K562 (cell line): ENCODE results near the gene KCNMB3. TPM values are rescaled to one million over a fixed set of nuclear protein-coding genes. Genes with fewer than 3 reads are reported as not detected.

Experiments
- ASH1L ChIP-seq: fragments of 450-650 bp; IDR thresholded peaks from 2 replicates; pipeline ENCODE4 v1.6.1; 2018; ENCODE audit warnings: borderline replicate concordance, mild to moderate bottlenecking, low read depth; ENCODE audit not compliant: partially characterized antibody
- ATF1 ChIP-seq, 2 experiments: fragments of 450-650 bp in 1 of 2; IDR thresholded peaks; 2 replicates each; pipeline ENCODE4 v1.6.1; 2016; ENCODE audit warnings: missing compliant biosample characterization in 1 of 2, missing genetic modification characterization in 1 of 2
- BHLHE40 ChIP-seq: IDR thresholded peaks from 2 replicates; pipeline ENCODE4 v1.6.1; 2011; ENCODE audit warnings: low read length, improper control_type of control experiment
- FOSL1 ChIP-seq: fragments of 200-800 bp; sonication (Bioruptor generic); conservative IDR thresholded peaks from 2 replicates; pipeline ENCODE4 v1.6.1; 2016; ENCODE audit warnings: missing genetic modification characterization, missing compliant biosample characterization
- GATA2 ChIP-seq: sonication (generic); formaldehyde crosslinking; IDR thresholded peaks from 2 replicates; pipeline ENCODE4 v1.4.0; 2020; ENCODE audit warnings: mild to moderate bottlenecking, missing genetic modification reagents
- JUND ChIP-seq, 2 experiments: IDR thresholded peaks; 2 replicates in 1 of 2; 3 replicates in 1 of 2; pipeline ENCODE4 v1.6.1; 2011; ENCODE audit warnings: borderline replicate concordance in 2 of 2, low read depth in 2 of 2, low read length in 2 of 2, improper control_type of control experiment in 1 of 2, missing biosample characterization in 1 of 2, missing genetic modification characterization in 1 of 2, missing genetic modification reagents in 1 of 2
- MAFG ChIP-seq: fragments of 450-650 bp; conservative IDR thresholded peaks from 2 replicates; pipeline ENCODE4 v1.6.1; 2016; ENCODE audit warnings: missing genetic modification characterization, missing compliant biosample characterization
- NFE2L1 ChIP-seq: fragments of 450-650 bp; IDR thresholded peaks from 2 replicates; pipeline ENCODE4 v1.6.1; 2016; ENCODE audit warnings: missing genetic modification characterization, low read depth, mild to moderate bottlenecking, missing compliant biosample characterization, moderate library complexity, borderline replicate concordance
- RFX1 ChIP-seq: fragments of 450-650 bp; IDR thresholded peaks from 2 replicates; pipeline ENCODE4 v1.6.1; 2016; ENCODE audit warnings: mild to moderate bottlenecking, moderate library complexity
- SETDB1 ChIP-seq: IDR thresholded peaks from one replicate; pipeline ENCODE4 v1.6.1; 2012; ENCODE audit warnings: low read length, control low read depth, inconsistent platforms
- SNRNP70 ChIP-seq: fragments of 200-400 bp; formaldehyde crosslinking; optimal IDR thresholded peaks from 2 replicates; pipeline ENCODE3; 2017; ENCODE audit warnings: low read depth, low read length
- SOX6 ChIP-seq: fragments of 450-650 bp; IDR thresholded peaks from 2 replicates; pipeline ENCODE4 v1.6.1; 2014; ENCODE audit warnings: mild to moderate bottlenecking
- STAT5B ChIP-seq: fragments of 250-450 bp; sonication (Bioruptor Pico); IDR thresholded peaks from 2 replicates; pipeline ENCODE4 v1.8.0; 2021; ENCODE audit warnings: mild to moderate bottlenecking, inconsistent platforms
- TARDBP ChIP-seq: fragments of 450-650 bp; IDR thresholded peaks from 2 replicates; pipeline ENCODE4 v1.6.1; 2016
- TBL1XR1 ChIP-seq, 2 experiments: IDR thresholded peaks; 2 replicates each; pipeline ENCODE4 v1.6.1; 2012; ENCODE audit warnings: improper control_type of control experiment in 2 of 2, low read length in 2 of 2, mild to moderate bottlenecking in 1 of 2
- TEAD1 ChIP-seq, 2 experiments: fragments of 450-650 bp in 1 of 2; sonication (generic) in 1 of 2; formaldehyde crosslinking; IDR thresholded peaks; 2 replicates each; pipeline versions ENCODE4 v1.4.0 to v1.8.0; 2020 to 2022; ENCODE audit warnings: mild to moderate bottlenecking in 2 of 2, missing genetic modification reagents in 1 of 2
- TEAD2 ChIP-seq: fragments of 450-650 bp; IDR thresholded peaks from 2 replicates; pipeline ENCODE4 v1.6.1; 2016; ENCODE audit warnings: missing genetic modification characterization, control low read depth, missing compliant biosample characterization
- VEZF1 ChIP-seq: fragments of 200-800 bp; sonication (Bioruptor generic); IDR thresholded peaks from 2 replicates; pipeline ENCODE4 v1.6.1; 2017; ENCODE audit warnings: missing genetic modification characterization, missing compliant biosample characterization
- YBX1 ChIP-seq: fragments of 450-650 bp; IDR thresholded peaks from 2 replicates; pipeline ENCODE4 v1.7.1; 2016; ENCODE audit warnings: mild to moderate bottlenecking
- ZFX ChIP-seq: sonication (generic); formaldehyde crosslinking; IDR thresholded peaks from 2 replicates; pipeline ENCODE4 v1.8.0; 2022; ENCODE audit warnings: mild to moderate bottlenecking, missing genetic modification reagents, moderate library complexity
- ZNF311 ChIP-seq: fragments of 250-450 bp; sonication (Bioruptor Pico); IDR thresholded peaks from 2 replicates; pipeline ENCODE4 v1.4.0; 2020; ENCODE audit warnings: mild to moderate bottlenecking, moderate library complexity
- ZNF444 ChIP-seq: fragments of 250-450 bp; sonication (Bioruptor Pico); IDR thresholded peaks from 2 replicates; pipeline ENCODE4 v1.4.0; 2020; ENCODE audit warnings: mild to moderate bottlenecking, moderate library complexity
- ZNF445 ChIP-seq: fragments of 250-450 bp; sonication (Bioruptor Pico); IDR thresholded peaks from 2 replicates; pipeline ENCODE4 v1.4.0; 2020; ENCODE audit warnings: low read depth, mild to moderate bottlenecking, moderate library complexity
- ZSCAN29 ChIP-seq: fragments of 450-650 bp; IDR thresholded peaks from 2 replicates; pipeline ENCODE4 v1.6.1; 2017
- polyA plus RNA-seq, 8 experiments: library from polyadenylated mRNA; depleted of rRNA in 4 of 8; stranded (reverse) in 5 of 8; unstranded in 3 of 8; fragments of >200 nt; fragmentation: Nextera tagmentation in 2 of 8; fragmentation: Illumina TruSeq in 1 of 8; extraction: Ambion mirVana in 2 of 8; extraction: Trizol in 1 of 8; gene quantifications; 2 replicates each; pipeline versions ENCODE4 v1.2.1 to v1.2.3, GENCODE V29; 2011 to 2014; ENCODE audit warnings: inconsistent platforms in 1 of 8, missing spikeins in 1 of 8
- total RNA-seq, 7 experiments: library from RNA; depleted of rRNA in 6 of 7; stranded (reverse); fragments of >200 nt in 6 of 7; fragmentation: Illumina TruSeq in 2 of 7; extraction: Trizol in 2 of 7; gene quantifications; 2 replicates each; pipeline versions ENCODE4 v1.2.1 to v1.2.3, GENCODE V29; 2011 to 2021; ENCODE audit warnings: low replicate concordance in 1 of 7
- TF ChIP-seq, protein P1 (sequence below): fragments of 250-450 bp; sonication (Bioruptor Pico); IDR thresholded peaks from 2 replicates; pipeline ENCODE4 v1.6.1; 2021; ENCODE audit warnings: mild to moderate bottlenecking
- TF ChIP-seq, protein P2 (sequence below): fragments of 250-450 bp; sonication (Bioruptor Pico); IDR thresholded peaks from 2 replicates; pipeline ENCODE4 v1.5.0; 2022; ENCODE audit warnings: mild to moderate bottlenecking

The KCNMB3 gene
- total and polyA plus RNA-seq, 9 of the 15 experiments (the other 6 are each of a cell fraction or from before 2014, with no cell fraction given), result 7.0 to 21.1 (median 14.3) TPM

GRCh38 chr3:179288845-179289244, 37.9 kb upstream of the KCNMB3 start (continued):
- TF ChIP-seq TARDBP (no peak), YBX1 (no peak), SETDB1 (no peak), ZNF445 (CRISPR knock-in tag) (no peak), NFE2L1 (tag) (0 out of 2 replicates have a peak, but pooled peaks have one; percentile 51), ZSCAN29 (no peak), BHLHE40 (no peak), VEZF1 (CRISPR knock-in tag) (0 out of 2 replicates have a peak, but pooled peaks have one; percentile 14), SNRNP70 (no peak), FOSL1 (tag) (peak; percentile 36; the same call in 1 of the 2 replicates), ZFX (CRISPR knock-in tag) (no peak), TBL1XR1 (IDR thresholded peaks at IDR 0.05; ENCODE audit: low read length in 2 of 2) (0 out of 4 replicates have a peak, but pooled peaks of 1 of the 2 experiments have one; percentile 10), TEAD1 (CRISPR knock-in tag; IDR thresholded peaks at IDR 0.05) (no peak), MAFG (tag) (peak; percentile 99), TEAD2 (tag) (no peak), RFX1 (peak; percentile 67), ASH1L (no peak), ATF1 (CRISPR knock-in tag; IDR thresholded peaks at IDR 0.05) (no peak), ATF1 (tag; IDR thresholded peaks at IDR 0.05) (peak; percentile 27; the same call in 1 of the 2 replicates), ZNF444 (CRISPR knock-in tag) (no peak), JUND (IDR thresholded peaks at IDR 0.05; ENCODE audit: borderline replicate concordance, low read depth, low read length) (peak; percentile 68; the same call in 1 of the 2 replicates), JUND (tag; IDR thresholded peaks at IDR 0.05; ENCODE audit: borderline replicate concordance, low read depth, low read length) (peak; percentile 58; the same call in 1 of the 3 replicates), SOX6 (peak; percentile 36; the same call in 1 of the 2 replicates), ZNF311 (CRISPR knock-in tag) (no peak), GATA2 (peak; percentile 65), STAT5B (CRISPR knock-in tag) (no peak)
- TF ChIP-seq, protein P1, sequence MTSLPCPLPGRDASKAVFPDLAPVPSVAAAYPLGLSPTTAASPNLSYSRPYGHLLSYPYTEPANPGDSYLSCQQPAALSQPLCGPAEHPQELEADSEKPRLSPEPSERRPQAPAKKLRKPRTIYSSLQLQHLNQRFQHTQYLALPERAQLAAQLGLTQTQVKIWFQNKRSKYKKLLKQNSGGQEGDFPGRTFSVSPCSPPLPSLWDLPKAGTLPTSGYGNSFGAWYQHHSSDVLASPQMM (CRISPR knock-in tag), result no peak
- TF ChIP-seq, protein P2, sequence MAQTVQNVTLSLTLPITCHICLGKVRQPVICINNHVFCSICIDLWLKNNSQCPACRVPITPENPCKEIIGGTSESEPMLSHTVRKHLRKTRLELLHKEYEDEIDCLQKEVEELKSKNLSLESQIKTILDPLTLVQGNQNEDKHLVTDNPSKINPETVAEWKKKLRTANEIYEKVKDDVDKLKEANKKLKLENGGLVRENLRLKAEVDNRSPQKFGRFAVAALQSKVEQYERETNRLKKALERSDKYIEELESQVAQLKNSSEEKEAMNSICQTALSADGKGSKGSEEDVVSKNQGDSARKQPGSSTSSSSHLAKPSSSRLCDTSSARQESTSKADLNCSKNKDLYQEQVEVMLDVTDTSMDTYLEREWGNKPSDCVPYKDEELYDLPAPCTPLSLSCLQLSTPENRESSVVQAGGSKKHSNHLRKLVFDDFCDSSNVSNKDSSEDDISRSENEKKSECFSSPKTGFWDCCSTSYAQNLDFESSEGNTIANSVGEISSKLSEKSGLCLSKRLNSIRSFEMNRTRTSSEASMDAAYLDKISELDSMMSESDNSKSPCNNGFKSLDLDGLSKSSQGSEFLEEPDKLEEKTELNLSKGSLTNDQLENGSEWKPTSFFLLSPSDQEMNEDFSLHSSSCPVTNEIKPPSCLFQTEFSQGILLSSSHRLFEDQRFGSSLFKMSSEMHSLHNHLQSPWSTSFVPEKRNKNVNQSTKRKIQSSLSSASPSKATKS (CRISPR knock-in tag), result no peak
